Activated CD8-positive, alpha-beta T cell treated with anti-CD3 and anti-CD28 coated beads for 36 hours (primary cell): ENCODE results near the gene SYNPO. TPM values are rescaled to one million over a fixed set of nuclear protein-coding genes. Genes with fewer than 3 reads are reported as not detected.

Experiments
- ATAC-seq: fragments of 200-7000 bp; cut with Tn5 transposase; one replicate; pipeline ENCODE4 v1.10.0; 2021; ENCODE audit warnings: mild to moderate bottlenecking, moderate library complexity
- CTCF ChIA-PET: fragments of 350-600 bp; sonication (Branson Sonifier 250); formaldehyde crosslinking; loops from one replicate; lab custom pipeline; 2021; ENCODE audit warnings: antibody characterized with exemption; lab: Charles Lee
- POLR2A ChIA-PET: fragments of 350-600 bp; sonication (Branson Sonifier 250); formaldehyde crosslinking; loops from one replicate; lab custom pipeline; 2021; ENCODE audit warnings: antibody characterized with exemption; lab: Charles Lee
- DNase-seq: peaks from one replicate; pipeline ENCODE4 v3.0.0-alpha.2; 2020
- H3K27ac Mint-ChIP-seq: one replicate; pipeline ENCODE4 v1.8.0; 2021; ENCODE audit warnings: mild to moderate bottlenecking, mixed read lengths
- H3K27me3 Mint-ChIP-seq: one replicate; pipeline ENCODE4 v1.8.0; 2021; ENCODE audit warnings: mixed read lengths
- H3K36me3 Mint-ChIP-seq: one replicate; pipeline ENCODE4 v1.8.0; 2021; ENCODE audit warnings: low read depth, mixed read lengths
- H3K4me1 Mint-ChIP-seq: one replicate; pipeline ENCODE4 v1.8.0; 2021; ENCODE audit warnings: low read depth, mixed read lengths
- H3K4me3 Mint-ChIP-seq: one replicate; pipeline ENCODE4 v1.8.0; 2021; ENCODE audit warnings: mild to moderate bottlenecking, moderate library complexity, mixed read lengths
- H3K9me3 Mint-ChIP-seq: one replicate; pipeline ENCODE4 v1.8.0; 2021; ENCODE audit warnings: mixed read lengths
- intact Hi-C: fragments of 100-400 bp; cut with micrococcal nuclease; formaldehyde crosslinking; loops from one replicate; pipeline ENCODE4 v1.10.0; 2022
- total RNA-seq, 2 experiments: library from RNA; stranded (reverse); gene quantifications; one replicate each; pipeline ENCODE4 v1.2.3, GENCODE V29; 2021
- TF ChIP-seq, protein P1 (sequence below): fragments of 200-600 bp; IDR thresholded peaks from one replicate; pipeline ENCODE4 v1.8.0; 2022; ENCODE audit warnings: antibody characterized with exemption, mild to moderate bottlenecking

SYNPO gene
- total RNA-seq, 2 experiments from 2014 or later, result 0.18 to 0.22 TPM

DNA sequence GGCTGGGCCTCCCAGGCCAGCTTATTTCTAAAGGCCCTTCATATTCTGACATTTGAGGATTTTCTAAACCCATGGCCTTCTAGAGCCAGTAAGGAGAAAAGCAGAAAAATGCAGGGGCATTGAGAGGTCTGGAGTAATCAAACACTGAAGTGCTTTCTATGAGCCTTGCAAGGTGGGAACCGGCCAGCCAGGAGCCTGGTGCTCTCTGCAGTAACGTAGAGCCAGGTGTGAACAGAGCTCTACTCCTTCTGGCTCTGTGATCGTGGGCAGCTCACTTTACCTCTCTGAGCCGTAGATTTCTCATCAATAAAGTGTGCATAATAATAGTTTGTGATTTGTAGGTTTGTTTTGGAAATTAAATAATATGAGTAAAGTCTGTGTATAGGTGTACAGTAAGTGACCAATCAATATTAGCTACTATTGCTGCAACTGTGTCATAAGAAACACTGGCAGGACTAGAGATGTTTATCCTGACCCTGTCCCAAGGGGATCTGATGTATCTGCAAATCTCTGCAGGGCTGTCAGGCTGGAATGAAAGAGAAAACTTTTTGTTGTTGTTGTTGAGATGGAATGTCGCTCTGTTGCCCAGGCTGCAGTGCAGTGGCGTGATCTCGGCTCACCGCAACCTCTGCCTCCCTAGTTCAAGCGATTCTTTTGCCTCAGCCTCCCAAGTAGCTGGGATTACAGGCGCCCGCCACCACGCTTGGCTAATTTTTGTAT is 2.7 kb downstream of the SYNPO start:
- Mint-ChIP-seq H3K9me3 (no peaks in the 10 kb centered on the region), H3K4me3 (no peak overlapping the region), H3K4me1 (no peaks in the 10 kb centered on the region), H3K27ac (no peak overlapping the region), H3K27me3 (peaks cover 4% of the 10 kb centered on the region), H3K36me3 (no peaks in the 10 kb centered on the region)
- ATAC-seq (no peak), DNase-seq (no peak)
- TF ChIP-seq, protein P1, sequence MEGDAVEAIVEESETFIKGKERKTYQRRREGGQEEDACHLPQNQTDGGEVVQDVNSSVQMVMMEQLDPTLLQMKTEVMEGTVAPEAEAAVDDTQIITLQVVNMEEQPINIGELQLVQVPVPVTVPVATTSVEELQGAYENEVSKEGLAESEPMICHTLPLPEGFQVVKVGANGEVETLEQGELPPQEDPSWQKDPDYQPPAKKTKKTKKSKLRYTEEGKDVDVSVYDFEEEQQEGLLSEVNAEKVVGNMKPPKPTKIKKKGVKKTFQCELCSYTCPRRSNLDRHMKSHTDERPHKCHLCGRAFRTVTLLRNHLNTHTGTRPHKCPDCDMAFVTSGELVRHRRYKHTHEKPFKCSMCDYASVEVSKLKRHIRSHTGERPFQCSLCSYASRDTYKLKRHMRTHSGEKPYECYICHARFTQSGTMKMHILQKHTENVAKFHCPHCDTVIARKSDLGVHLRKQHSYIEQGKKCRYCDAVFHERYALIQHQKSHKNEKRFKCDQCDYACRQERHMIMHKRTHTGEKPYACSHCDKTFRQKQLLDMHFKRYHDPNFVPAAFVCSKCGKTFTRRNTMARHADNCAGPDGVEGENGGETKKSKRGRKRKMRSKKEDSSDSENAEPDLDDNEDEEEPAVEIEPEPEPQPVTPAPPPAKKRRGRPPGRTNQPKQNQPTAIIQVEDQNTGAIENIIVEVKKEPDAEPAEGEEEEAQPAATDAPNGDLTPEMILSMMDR, result no peak
- CTCF ChIA-PET, result interaction anchor here (1.2 to 1.4 kb wide), 2 partner anchors 13 to 83 kb away, joined by 4 to 6 read pairs; no protein-coding TSS in a partner anchor
- intact Hi-C loops, result no loop called here
- POLR2A ChIA-PET, result no interaction called here

DNA sequence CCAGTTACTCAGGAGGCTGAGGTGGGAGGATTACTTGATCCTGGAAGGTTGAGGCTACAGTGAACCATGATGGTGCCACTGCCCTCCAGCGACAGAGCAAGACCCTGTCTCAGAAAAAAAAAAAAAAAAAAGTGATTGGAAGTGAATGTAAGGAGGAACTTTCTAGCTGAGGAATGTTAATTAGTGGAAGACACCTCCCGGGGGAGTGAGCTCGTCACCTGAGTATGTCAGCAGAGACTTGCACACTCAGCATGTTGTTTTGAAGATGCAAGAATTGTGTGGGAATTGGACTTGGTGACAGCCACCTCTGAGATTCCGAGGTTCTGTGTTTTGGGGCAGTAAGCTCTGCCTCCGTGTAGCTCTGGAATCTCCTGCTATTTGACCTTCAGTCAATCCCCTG is 3.6 kb downstream of the SYNPO start:
- intact Hi-C loops, result no loop called here
- DNase-seq, result no peak
- no peaks in the 10 kb centered on the region for H3K9me3 Mint-ChIP-seq
- H3K4me1 Mint-ChIP-seq, result no peaks in the 10 kb centered on the region
- TF ChIP-seq, protein P1, result no peak
- no peaks in the 10 kb centered on the region for H3K36me3 Mint-ChIP-seq
- H3K27me3 Mint-ChIP-seq, result peaks cover 2% of the 10 kb centered on the region
- POLR2A ChIA-PET, result no interaction called here
- no peak for ATAC-seq
- CTCF ChIA-PET, result interaction anchor here (1.2 to 2.1 kb wide), 3 partner anchors 12 to 99 kb away, joined by 4 to 9 read pairs (median 6); no protein-coding TSS in a partner anchor
- no peak overlapping the region for H3K4me3 Mint-ChIP-seq
- H3K27ac Mint-ChIP-seq, result no peak overlapping the region

DNA sequence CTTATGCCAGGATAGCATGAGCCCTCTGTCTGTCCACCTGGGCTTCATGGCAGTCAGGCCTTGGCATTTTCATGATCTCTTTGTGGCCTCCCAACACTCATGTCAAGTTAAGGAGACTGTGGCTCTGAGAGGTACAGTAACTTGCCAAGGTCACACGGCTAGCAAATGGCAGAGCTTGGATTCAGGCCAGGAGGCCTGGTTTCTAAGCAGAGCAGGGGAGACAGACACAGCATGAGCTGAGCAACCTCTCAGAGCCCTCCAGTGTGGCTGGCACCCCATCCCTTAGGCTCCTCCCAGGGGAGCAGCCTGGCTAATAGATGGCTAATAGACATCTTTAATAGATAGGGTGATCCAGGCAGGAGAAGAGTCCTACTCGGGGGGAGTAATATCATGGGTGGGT is 4.1 kb downstream of the SYNPO start:
- TF ChIP-seq, protein P1, result no peak
- Mint-ChIP-seq H3K9me3 (no peaks in the 10 kb centered on the region), H3K4me3 (no peak overlapping the region), H3K27ac (no peak overlapping the region), H3K4me1 (no peaks in the 10 kb centered on the region), H3K27me3 (no peaks in the 10 kb centered on the region), H3K36me3 (no peaks in the 10 kb centered on the region)
- intact Hi-C loops, result no loop called here
- ChIA-PET CTCF (interaction anchor here (1.2 to 2.1 kb wide), 3 partner anchors 12 to 100 kb away, joined by 4 to 9 read pairs (median 6); no protein-coding TSS in a partner anchor), POLR2A (interaction anchor here (0.5 kb wide), 1 partner anchor 16 kb away, joined by 4 read pairs; no protein-coding TSS in a partner anchor)
- DNase-seq (no peak), ATAC-seq (no peak)

DNA sequence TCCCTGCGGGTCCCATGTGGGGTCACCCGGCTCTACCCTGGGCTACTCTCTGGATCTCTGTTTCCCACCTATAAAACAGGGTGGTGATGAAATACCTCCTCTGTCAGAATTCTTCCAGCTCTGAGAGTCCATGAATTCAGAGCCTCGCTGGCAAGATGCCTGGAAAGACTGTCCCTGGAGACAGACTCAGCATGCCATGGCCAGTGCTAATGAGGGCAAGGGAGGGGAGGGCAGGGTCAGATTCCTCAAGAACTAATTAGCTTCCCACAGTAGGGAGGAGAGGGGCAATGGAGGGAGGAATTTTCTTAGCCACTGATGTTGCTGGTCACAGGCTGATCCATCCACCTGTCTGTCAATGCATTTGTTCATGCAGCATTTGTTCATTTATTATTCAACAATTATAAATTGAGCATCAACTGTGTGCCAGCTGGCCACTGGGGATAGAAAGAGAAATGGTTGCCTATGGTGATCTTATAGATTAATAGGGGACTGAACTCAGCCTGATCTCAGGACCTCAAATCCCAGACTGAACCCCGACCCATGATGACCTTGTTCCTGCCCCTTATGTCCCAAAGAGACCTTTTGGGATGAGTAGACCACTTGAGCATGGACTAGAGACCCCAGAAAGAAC is 4.7 kb downstream of the SYNPO start:
- Mint-ChIP-seq H3K4me1 (no peaks in the 10 kb centered on the region), H3K9me3 (no peaks in the 10 kb centered on the region), H3K4me3 (no peak overlapping the region), H3K27me3 (no peaks in the 10 kb centered on the region), H3K36me3 (no peaks in the 10 kb centered on the region), H3K27ac (no peak overlapping the region)
- TF ChIP-seq, protein P1, result no peak
- DNase-seq, result no peak
- CTCF ChIA-PET, result interaction anchor here (2.1 kb wide), 1 partner anchor 101 kb away, joined by 9 read pairs; no protein-coding TSS in a partner anchor
- intact Hi-C loops, result no loop called here
- no peak for ATAC-seq
- POLR2A ChIA-PET, result no interaction called here
